KOPT-K1 (cell line): ENCODE measurements around the gene RPN2.

ENCODE experiments used
- H3K27ac ChIP-seq: fragments of 200-600 bp; sonication (generic); 2 replicates; pipeline ENCODE4 v1.5.1; 2016; ENCODE audit warnings: antibody characterized with exemption, mild to moderate bottlenecking, low read depth, low read length; ENCODE audit not compliant: poor library complexity, severe bottlenecking
- H3K36me3 ChIP-seq: fragments of 200-600 bp; sonication (generic); 2 replicates; pipeline ENCODE4 v1.5.1; 2017; ENCODE audit warnings: antibody characterized with exemption, mild to moderate bottlenecking, low read length, moderate library complexity; ENCODE audit not compliant: insufficient read depth
- H3K9me3 ChIP-seq: fragments of 200-600 bp; sonication (generic); 2 replicates; pipeline ENCODE4 v1.5.1; 2017; ENCODE audit warnings: antibody characterized with exemption, low read length, mild to moderate bottlenecking; ENCODE audit not compliant: insufficient read depth, poor library complexity, severe bottlenecking

RPN2 gene

GRCh38 chr20:37237656-37238055, 58.5 kb downstream of the RPN2 start:
- H3K27ac ChIP-seq = no peak overlapping the region
- H3K36me3 ChIP-seq = peaks cover 99% of the 10 kb centered on the region
- H3K9me3 ChIP-seq = no peaks in the 10 kb centered on the region

- Histone ChIP-seq H3K9me3 (no peaks in the 10 kb centered on the region), H3K27ac (no peak overlapping the region), H3K36me3 (peaks cover 99% of the 10 kb centered on the region)
These were observed 59.3 kb downstream of the RPN2 start for GRCh38 chr20:37238426-37238825.

- peaks cover 99% of the 10 kb centered on the region for H3K36me3 ChIP-seq
- H3K27ac ChIP-seq = no peak overlapping the region
- no peaks in the 10 kb centered on the region for H3K9me3 ChIP-seq
These were observed 59.9 kb downstream of the RPN2 start for GRCh38 chr20:37238935-37239451.

GRCh38 chr20:37240337-37241067, 61.4 kb downstream of the RPN2 start:
- Histone ChIP-seq H3K27ac (no peak overlapping the region), H3K36me3 (peaks cover 99% of the 10 kb centered on the region), H3K9me3 (no peaks in the 10 kb centered on the region)

- peaks cover 84% of the 10 kb centered on the region for H3K36me3 ChIP-seq
- H3K27ac ChIP-seq = no peak overlapping the region
- H3K9me3 ChIP-seq = no peaks in the 10 kb centered on the region
These were observed 63.4 kb downstream of the RPN2 start for GRCh38 chr20:37242503-37242902.

GRCh38 chr20:37243076-37243936, 64.2 kb downstream of the RPN2 start:
- Histone ChIP-seq H3K27ac (no peak overlapping the region), H3K36me3 (peaks cover 76% of the 10 kb centered on the region), H3K9me3 (no peaks in the 10 kb centered on the region)

- Histone ChIP-seq H3K36me3 (peaks cover 69% of the 10 kb centered on the region), H3K9me3 (no peaks in the 10 kb centered on the region), H3K27ac (no peak overlapping the region)
These were observed 64.9 kb downstream of the RPN2 start for GRCh38 chr20:37243937-37244571.

GRCh38 chr20:37244572-37244957, 65.4 kb downstream of the RPN2 start:
- no peaks in the 10 kb centered on the region for H3K9me3 ChIP-seq
- H3K27ac ChIP-seq = no peak overlapping the region
- peaks cover 64% of the 10 kb centered on the region for H3K36me3 ChIP-seq

- no peak overlapping the region for H3K27ac ChIP-seq
These were observed 66.4 kb downstream of the RPN2 start for GRCh38 chr20:37245216-37246150.

GRCh38 chr20:37246736-37247135, 67.6 kb downstream of the RPN2 start:
- Histone ChIP-seq H3K27ac (no peak overlapping the region), H3K36me3 (peaks cover 42% of the 10 kb centered on the region), H3K9me3 (no peaks in the 10 kb centered on the region)

More at GRCh38 chr20:37245216-37246150, 66.4 kb downstream of the RPN2 start:
- Histone ChIP-seq H3K36me3 (peaks cover 55% of the 10 kb centered on the region), H3K9me3 (no peaks in the 10 kb centered on the region)

GRCh38 chr20:37247547-37247946, 68.4 kb downstream of the RPN2 start:
- Histone ChIP-seq H3K27ac (no peak overlapping the region), H3K36me3 (peaks cover 34% of the 10 kb centered on the region), H3K9me3 (no peaks in the 10 kb centered on the region)

GRCh38 chr20:37249304-37249703, 70.2 kb downstream of the RPN2 start:
- Histone ChIP-seq H3K9me3 (no peaks in the 10 kb centered on the region), H3K36me3 (peaks cover 17% of the 10 kb centered on the region; the same call in 1 of the 2 replicates), H3K27ac (no peak overlapping the region)

- Histone ChIP-seq H3K27ac (no peak overlapping the region), H3K9me3 (no peaks in the 10 kb centered on the region), H3K36me3 (no peaks in the 10 kb centered on the region)
These were observed 72.8 kb downstream of the RPN2 start for GRCh38 chr20:37251825-37252477.

GRCh38 chr20:37253087-37253486, 74.0 kb downstream of the RPN2 start:
- H3K27ac ChIP-seq = no peak overlapping the region
- no peaks in the 10 kb centered on the region for H3K36me3 ChIP-seq
- no peaks in the 10 kb centered on the region for H3K9me3 ChIP-seq
